ENCODE data around the gene SLC25A11.

The SLC25A11 gene

DNA sequence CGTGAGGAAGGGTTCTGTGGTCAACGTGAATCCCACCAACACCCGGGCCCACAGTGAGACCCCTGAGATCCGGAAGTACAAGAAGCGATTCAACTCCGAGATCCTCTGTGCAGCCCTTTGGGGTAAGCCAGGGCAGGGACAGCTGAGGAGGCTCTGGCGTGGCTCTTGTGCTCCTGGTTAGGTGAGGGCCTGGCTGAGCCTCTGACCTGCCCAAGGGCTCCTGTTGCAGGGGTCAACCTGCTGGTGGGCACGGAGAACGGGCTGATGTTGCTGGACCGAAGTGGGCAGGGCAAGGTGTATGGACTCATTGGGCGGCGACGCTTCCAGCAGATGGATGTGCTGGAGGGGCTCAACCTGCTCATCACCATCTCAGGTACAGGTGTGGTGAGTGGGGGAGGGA lies 44.7 kb downstream of the SLC25A11 start:
- DNase-seq (ENCODE audit: low read depth): no peak

DNA sequence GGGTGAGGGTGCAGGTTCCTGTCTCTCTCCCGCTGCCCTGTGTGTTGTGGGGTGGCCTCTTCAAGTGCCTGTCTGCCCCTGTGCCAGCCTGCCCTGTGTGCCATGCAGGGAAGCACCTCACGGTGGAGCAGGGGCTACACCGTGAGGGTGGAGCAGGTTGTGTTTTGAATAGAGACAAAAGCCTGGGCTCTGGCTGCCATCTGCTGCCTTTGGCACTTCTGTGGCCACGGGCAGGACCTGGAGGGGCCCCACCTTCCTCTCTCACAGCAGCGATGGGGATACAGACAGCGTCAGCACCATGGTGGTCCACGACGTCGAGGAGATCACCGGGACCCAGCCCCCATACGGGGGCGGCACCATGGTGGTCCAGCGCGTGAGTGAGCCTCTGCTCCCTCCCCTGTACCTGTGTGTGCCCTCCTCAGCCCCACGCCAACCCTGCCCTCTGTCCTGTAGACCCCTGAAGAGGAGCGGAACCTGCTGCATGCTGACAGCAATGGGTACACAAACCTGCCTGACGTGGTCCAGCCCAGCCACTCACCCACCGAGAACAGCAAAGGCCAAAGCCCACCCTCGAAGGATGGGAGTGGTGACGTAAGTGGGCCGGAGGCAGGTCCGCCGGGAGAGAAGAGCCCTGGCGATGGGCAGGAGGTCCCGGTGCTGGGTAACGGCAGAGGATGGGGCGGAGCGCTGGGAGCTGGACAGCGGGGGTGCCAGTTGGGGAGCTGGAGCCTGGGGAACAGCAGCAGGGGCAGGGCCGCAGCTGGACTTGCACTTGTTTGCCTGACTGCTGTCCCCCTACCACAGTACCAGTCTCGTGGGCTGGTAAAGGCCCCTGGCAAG lies 45.9 kb downstream of the SLC25A11 start:
- no peak for DNase-seq (ENCODE audit: low read depth)

DNA sequence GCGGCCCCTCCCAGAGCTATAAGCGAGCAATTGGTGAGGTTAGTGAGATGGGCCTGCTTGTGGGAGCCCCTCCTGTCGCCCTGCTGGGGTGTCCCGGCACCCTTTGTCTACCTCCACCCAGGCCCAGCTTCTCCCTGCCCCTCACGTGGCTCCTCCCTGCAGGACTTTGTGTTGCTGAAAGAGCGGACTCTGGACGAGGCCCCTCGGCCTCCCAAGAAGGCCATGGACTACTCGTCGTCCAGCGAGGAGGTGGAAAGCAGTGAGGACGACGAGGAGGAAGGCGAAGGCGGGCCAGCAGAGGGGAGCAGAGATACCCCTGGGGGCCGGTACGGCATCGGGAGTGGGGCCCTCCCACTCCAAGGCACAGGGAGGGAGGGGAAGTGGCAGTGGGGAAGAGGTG lies 46.6 kb downstream of the SLC25A11 start:
- no peak for DNase-seq (ENCODE audit: low read depth)

DNA sequence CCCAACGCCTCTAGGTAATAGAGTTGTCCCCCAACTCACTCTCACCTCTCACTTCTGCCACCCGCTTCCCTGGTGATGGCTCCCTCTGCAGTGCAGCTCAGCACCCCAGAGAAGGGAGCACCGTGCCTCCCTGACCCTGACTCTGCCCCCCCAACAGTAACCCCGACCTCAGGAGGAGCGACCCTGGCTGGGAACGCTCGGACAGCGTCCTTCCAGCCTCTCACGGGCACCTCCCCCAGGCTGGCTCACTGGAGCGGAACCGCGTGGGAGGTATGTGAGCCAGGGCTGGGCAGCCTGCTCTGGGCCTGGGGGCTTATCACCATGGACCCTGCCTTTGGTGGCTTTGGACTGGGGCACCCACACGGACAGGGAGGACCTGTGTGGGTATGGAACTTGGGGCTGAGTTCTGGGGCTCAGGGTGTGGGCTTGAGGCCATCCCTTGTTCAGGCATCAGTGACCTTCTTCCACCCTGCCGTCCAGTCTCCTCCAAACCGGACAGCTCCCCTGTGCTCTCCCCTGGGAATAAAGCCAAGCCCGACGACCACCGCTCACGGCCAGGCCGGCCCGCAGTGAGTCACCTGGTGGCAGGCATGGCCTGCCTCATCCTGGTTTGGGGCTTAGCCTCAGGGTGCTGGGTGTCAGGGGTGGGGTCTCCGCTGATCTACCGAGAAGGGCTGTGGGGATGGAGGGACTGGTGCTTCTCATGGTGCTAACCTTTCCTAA lies 47.2 kb downstream of the SLC25A11 start:
- DNase-seq (ENCODE audit: low read depth): no peak

DNA sequence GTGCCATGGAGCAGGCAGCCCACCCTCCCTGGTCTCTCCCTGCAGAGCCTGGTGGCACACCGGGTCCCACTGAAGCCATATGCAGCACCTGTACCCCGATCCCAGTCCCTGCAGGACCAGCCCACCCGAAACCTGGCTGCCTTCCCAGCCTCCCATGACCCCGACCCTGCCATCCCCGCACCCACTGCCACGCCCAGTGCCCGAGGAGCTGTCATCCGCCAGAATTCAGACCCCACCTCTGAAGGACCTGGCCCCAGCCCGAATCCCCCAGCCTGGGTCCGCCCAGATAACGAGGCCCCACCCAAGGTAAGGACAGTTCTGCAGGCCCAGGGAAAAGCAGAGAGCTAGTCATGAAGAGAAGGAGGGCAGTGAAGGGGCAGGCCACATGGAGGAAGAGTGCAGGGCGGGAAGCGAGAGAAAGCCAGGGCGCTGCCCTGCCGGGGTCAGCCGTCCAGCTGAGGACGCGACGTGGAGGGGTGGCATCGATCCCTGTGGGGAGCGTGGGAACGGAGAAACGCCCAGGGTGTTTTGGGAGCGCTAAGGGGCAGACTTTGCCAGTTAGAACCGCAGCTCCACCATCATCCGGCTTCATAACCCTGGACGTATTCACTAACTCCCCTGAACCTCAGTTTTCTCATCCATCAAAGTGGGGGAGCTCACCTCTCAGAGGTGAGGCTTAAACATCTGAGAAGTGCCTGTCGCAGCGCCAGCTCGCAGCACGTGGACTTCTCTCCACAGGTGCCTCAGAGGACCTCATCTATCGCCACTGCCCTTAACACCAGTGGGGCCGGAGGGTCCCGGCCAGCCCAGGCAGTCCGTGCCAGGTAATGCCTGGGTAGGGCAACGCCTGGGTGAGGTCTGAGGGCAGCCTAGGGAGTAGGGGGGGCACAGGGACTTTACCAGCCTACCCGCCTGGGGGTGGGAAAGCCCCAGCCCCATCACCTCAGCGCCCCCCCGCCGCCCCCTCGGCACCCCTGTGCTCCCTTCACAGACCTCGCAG lies 48.1 kb downstream of the SLC25A11 start:
- no peak for DNase-seq (ENCODE audit: low read depth)

DNA sequence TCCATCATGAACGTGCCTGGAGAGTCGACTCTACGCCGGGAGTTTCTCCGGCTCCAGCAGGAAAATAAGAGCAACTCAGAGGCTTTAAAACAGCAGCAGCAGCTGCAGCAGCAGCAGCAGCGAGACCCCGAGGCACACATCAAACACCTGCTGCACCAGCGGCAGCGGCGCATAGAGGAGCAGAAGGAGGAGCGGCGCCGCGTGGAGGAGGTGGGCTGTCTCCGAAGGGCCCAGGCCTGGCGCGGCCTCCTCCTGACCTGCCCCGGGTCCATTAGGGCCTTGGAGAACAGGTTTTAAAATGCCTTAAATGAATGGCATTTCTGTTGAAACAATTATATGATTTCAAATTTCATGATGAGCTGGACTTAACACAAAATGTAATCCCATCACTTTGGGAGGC lies 52.3 kb downstream of the SLC25A11 start:
- no peak for DNase-seq (ENCODE audit: low read depth)
